ENCODE results near the gene ASRGL1.
"Not testable (repeated sequence)": the region's sequence is repeated elsewhere in the genome, so short reads cannot be mapped to it uniquely, and the experiment has no call there.

Gene ASRGL1

GRCh38 chr11:62353841-62354240 is 16.6 kb downstream of the ASRGL1 start:
- DNase-seq, result no peak

- DNase-seq, result no peak
These were observed 21.0 kb downstream of the ASRGL1 start for GRCh38 chr11:62358273-62358672.

DNA sequence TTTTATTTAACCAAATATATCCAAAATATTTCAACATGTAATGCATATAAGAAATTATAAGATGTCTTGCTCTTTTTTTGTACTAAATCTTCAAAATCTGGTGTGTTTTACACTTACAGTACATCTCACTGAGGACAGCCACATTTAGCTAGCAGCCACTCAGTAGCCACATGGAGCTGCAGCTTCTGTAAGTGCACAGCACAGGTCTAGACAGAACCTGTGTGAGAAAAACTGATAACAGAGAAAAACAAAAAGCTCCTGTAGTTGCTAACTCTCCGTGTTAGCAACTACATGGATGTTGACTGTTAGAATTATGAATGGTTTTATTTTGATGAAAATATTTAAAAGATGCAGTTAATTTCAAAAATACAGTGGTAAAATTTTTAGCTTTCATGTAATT is 22.2 kb downstream of the ASRGL1 start:
- no peak for DNase-seq

DNA sequence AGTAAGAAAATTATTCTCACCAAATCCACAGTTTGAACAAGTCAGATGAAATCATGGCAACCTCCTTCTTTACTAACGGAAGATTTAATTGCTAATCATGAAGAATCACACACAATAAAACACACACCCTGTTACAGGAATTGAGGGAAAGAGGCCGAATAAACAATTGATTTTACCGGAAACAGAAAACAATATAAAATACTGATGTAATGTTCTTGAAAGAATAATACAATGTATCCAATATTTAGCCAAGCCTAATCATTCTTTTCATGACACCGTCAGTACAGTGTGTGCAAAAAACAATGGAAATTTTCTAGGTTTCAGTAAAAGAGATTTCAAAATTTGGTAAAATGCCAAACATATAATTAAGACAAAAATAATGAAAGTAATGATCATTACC is 23.4 kb downstream of the ASRGL1 start:
- no peak for DNase-seq

DNA sequence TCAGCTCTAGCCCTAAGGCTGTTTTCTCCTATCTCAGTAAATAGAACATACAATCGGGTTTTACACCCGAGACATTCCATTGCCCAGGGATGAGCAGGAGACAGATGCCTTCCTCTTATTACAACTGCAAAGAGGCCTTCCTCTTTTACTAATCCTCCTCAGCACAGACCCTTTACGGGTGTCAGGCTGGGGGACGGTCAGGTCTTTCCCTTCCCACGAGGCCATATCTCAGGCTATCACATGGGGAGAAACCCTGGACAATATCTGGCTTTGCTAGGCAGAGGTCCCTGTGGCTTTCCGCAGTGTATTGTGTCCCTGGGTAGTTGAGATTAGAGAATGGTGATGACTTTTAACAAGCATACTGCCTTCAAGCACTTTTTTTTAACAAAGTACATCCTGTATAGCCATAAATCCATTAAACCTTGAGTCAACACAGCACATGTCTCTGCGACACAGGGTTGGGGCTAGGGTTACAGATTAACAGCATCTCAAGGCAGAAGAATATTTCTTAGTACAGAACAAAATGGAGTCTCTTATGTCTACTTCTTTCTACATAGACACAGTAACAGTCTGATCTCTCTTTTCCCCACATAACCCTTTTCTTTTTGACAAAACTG is 31.7 kb downstream of the ASRGL1 start:
- DNase-seq, result not testable (repeated sequence)

GRCh38 chr11:62370743-62371440 is 33.6 kb downstream of the ASRGL1 start:
- DNase-seq, result no peak

DNA sequence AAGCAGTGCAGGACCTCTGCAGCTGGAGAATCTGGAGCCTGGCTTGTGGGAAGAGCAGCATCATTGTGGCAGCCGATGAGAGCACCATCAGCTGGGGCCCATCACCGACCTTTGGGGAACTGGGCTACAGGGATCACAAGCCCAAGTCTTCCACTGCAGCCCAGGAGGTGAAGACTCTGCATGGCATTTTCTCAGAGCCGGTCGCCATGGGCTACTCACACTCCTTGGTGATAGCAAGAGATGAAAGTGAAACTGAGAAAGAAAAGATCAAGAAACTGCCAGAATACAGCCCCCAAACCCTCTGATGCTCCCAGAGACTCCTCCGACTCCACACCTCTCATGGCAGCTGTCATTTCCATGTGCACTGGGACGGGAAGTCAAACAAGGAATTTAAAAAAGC is 35.6 kb downstream of the ASRGL1 start:
- DNase-seq, result no peak

GRCh38 chr11:62373464-62374119 is 36.3 kb downstream of the ASRGL1 start:
- no peak for DNase-seq

DNA sequence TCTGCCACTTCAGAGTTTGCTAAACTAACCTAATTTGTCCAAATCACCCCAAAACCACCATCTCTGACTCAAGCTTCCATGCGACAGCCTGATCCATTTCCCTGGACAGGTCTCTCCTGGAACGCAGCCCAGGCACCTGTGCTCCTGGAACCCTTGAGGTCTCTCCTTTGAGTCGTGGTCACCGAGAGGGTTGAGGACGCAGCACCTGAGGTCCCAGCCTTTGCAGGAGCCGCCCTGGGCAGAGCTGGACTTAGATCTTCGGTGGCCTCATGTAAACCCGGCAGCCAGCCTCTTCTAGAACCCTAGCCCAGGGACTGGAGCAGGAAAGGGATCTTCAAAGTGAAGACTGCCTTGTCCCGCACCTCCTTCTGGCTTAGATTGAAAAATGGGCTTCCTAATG is 37.6 kb downstream of the ASRGL1 start:
- no peak for DNase-seq

GRCh38 chr11:62378459-62379063 is 41.3 kb downstream of the ASRGL1 start:
- peak; percentile 19 for DNase-seq

- not testable (repeated sequence) for DNase-seq
These were observed 42.3 kb downstream of the ASRGL1 start for GRCh38 chr11:62379586-62379985.

- peak; percentile 77 for DNase-seq
These were observed 43.6 kb downstream of the ASRGL1 start for GRCh38 chr11:62380821-62381245.

- DNase-seq, result no peak
These were observed 46.6 kb downstream of the ASRGL1 start for GRCh38 chr11:62383822-62384221.

- DNase-seq, result not testable (repeated sequence)
These were observed 48.8 kb downstream of the ASRGL1 start for GRCh38 chr11:62386083-62386482.

DNA sequence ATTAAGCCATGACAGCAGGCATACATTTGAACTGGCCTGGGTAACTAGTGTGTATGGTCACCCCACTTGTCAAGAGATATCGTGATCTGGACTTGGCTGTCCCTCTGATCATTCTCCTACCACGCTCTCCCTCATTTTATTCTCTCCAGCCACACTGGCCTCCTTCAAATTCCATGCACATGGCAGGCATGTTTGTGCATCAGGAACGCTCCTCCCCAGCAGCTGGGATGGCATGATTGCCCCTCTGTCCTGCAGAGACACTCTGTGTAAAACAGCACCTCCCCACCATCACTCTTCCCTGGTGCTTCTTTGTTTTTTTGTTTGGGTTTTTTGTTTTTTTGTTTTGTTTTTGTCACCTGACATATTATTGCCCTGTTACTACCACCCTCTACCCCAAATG is 50.1 kb downstream of the ASRGL1 start:
- DNase-seq, result no peak

DNA sequence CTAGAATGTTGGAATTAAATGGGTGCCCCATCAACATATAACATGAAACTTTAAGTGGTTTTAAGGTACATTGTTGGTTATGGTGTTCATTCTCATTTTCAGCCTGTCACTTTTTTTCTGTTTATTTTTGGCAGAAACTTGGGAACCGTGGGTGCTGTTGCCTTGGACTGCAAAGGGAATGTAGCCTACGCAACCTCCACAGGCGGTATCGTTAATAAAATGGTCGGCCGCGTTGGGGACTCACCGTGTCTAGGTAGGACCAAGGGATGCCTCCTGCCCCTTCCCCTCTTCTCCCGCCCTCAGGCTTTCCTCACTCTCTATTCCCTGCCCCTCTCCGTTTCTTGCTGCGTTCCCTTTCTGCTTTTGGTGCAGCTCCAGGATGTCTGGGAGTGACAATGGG is 51.8 kb downstream of the ASRGL1 start:
- no peak for DNase-seq

GRCh38 chr11:62390237-62390636 is 53.0 kb downstream of the ASRGL1 start:
- DNase-seq, result no peak

GRCh38 chr11:62390722-62391121 is 53.5 kb downstream of the ASRGL1 start:
- DNase-seq, result no peak

DNA sequence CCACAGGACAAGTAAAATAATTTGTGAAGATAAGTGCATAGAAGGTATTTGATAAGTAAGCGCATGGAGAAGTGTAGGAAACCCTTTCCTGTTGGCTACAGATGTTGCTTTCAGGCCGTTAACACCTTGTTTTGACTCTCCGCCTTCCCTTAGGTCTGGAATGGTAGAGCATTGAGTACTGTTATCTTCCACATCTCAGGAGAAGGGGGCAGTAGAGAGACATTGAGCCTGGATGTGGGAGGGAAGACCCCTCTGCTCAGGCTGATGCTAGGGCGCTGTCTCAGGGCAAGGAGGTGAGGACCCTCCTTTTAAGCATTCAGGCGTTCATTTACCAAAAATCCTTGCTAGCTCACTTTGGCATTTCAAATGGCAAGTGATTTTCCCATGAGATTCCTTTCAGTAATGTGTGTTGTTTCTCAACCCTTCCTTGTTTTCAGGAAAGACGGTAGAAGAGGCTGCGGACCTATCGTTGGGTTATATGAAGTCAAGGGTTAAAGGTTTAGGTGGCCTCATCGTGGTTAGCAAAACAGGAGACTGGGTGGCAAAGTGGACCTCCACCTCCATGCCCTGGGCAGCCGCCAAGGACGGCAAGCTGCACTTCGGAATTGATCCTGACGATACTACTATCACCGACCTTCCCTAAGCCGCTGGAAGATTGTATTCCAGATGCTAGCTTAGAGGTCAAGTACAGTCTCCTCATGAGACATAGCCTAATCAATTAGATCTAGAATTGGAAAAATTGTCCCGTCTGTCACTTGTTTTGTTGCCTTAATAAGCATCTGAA is 54.6 kb downstream of the ASRGL1 start:
- no peak for DNase-seq

- DNase-seq, result no peak
These were observed 55.3 kb downstream of the ASRGL1 start for GRCh38 chr11:62392506-62392905.

DNA sequence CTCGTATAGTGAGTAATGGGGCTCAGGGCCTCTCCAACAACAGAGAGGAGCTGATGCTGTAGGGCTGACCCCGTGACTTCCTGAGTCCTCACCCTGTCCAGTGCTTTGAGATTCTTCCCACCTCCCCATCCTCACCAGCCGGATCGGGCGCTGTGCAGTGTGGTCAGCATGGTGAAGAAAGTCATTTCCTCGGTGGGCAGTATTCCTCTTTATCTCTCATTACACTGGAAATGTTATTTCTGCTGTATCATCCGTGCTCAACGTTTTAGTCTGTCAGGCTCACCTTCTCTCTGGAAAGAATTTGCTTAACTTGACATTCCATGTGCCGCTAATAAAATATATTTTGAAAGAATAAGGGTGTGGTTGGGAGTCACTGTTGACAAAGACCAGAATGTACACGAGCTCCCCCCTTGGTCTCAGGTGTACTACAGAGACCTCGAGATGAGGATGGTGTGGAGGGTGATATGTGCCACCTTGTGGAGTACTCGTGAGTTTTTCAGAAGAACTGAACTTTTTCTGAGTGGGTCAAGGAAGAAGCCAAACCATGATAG is 55.9 kb downstream of the ASRGL1 start:
- no peak for DNase-seq

DNA sequence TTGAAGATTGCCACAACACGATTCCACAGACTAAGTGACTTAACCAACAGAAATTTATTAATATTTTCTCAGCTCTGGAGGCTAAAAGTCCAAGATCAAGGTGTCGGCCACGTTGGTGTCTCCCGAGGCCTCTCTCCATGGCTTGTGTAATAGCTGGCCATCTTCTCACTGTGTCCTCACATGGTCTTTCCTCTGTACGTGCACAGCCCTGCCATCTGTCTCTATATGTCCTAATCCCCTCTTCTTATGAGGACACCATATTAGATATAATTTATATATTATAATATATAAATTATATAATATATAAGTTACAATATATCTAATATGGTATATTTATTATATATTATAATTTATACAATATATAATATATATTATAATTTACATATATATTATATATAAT is 56.5 kb downstream of the ASRGL1 start:
- DNase-seq, result no peak
